ENCODE measurements around the gene STK4.

GRCh38 chr20:44952731-44953130 lies 13.6 kb upstream of the STK4 start:
- TF ChIP-seq, protein P1, sequence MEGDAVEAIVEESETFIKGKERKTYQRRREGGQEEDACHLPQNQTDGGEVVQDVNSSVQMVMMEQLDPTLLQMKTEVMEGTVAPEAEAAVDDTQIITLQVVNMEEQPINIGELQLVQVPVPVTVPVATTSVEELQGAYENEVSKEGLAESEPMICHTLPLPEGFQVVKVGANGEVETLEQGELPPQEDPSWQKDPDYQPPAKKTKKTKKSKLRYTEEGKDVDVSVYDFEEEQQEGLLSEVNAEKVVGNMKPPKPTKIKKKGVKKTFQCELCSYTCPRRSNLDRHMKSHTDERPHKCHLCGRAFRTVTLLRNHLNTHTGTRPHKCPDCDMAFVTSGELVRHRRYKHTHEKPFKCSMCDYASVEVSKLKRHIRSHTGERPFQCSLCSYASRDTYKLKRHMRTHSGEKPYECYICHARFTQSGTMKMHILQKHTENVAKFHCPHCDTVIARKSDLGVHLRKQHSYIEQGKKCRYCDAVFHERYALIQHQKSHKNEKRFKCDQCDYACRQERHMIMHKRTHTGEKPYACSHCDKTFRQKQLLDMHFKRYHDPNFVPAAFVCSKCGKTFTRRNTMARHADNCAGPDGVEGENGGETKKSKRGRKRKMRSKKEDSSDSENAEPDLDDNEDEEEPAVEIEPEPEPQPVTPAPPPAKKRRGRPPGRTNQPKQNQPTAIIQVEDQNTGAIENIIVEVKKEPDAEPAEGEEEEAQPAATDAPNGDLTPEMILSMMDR (IDR thresholded peaks at IDR 0.05) = no peak
- no peak for TF ChIP-seq ZFX (IDR thresholded peaks at IDR 0.05; ENCODE audit: borderline replicate concordance)
